Pancreas (tissue), 10 donors: ENCODE results near the gene HYAL2. TPM values are rescaled to one million over a fixed set of nuclear protein-coding genes. Genes with fewer than 3 reads are reported as not detected.

ENCODE experiments used
- ATAC-seq, 4 donors: fragments of 200-7000 bp; cut with Tn5 transposase; one replicate each; pipeline versions ENCODE4 v1.8.0 to v1.9.1; 2020; ENCODE audit warnings: mild to moderate bottlenecking in 4 of 4, moderate library complexity in 4 of 4
- DNase-seq, 6 donors: peaks; one replicate each; pipeline ENCODE4 v3.0.0-alpha.2; 2020
- FAIRE-seq: peaks from 2 replicates; lab custom pipeline; 2012; peaks lifted over from hg19 to GRCh38; lab: Jason Lieb, UNC
- H3K27ac ChIP-seq, 4 donors: fragments of 200-600 bp; sonication (generic); 1 replicate in 3 of 4; 2 replicates in 1 of 4; pipeline versions ENCODE4 v1.5.0 to v1.8.0; 2020
- H3K27me3 ChIP-seq, 4 donors: fragments of 200-600 bp; one replicate each; pipeline ENCODE4 v1.8.0; 2021
- H3K36me3 ChIP-seq, 3 donors: fragments of 200-600 bp; sonication (generic) in 1 of 3; one replicate each; pipeline versions ENCODE4 v1.5.0 to v1.8.0; 2020 to 2021
- H3K4me1 ChIP-seq, 3 donors: fragments of 200-600 bp; one replicate each; pipeline ENCODE4 v1.8.0; 2021
- H3K4me3 ChIP-seq, 4 donors: fragments of 200-600 bp; sonication (generic) in 2 of 4; one replicate each; pipeline versions ENCODE4 v1.5.0 to v1.8.0; 2020 to 2021
- H3K9me3 ChIP-seq, 4 donors: fragments of 200-600 bp; one replicate each; pipeline ENCODE4 v1.8.0; 2021
- WGBS, 2 donors: extraction: QIAGEN DNeasy Blood & Tissue Kit; methylation state at CpG; one replicate each; pipeline ENCODE4 v1.1.7; 2013; 5-methylcytosine and 5-hydroxymethylcytosine counted together
- intact Hi-C, 3 donors: fragments of 100-400 bp; cut with DNase I; formaldehyde crosslinking; loops; one replicate each; pipeline versions ENCODE4 v1.11.1 to v1.14.2; 2022
- polyA plus RNA-seq, 2 donors: library from polyadenylated mRNA; stranded (reverse); fragments of 200-250 nt; gene quantifications; one replicate each; pipeline ENCODE4 v1.2.3, GENCODE V29; 2013
- total RNA-seq, 6 donors: library from RNA; stranded (reverse); fragmentation: NEBNext Ultra II Directional in 4 of 6; extraction: Animal tissue kit (Norgen Biotek cat#: 25700) in 4 of 6; gene quantifications; one replicate each; pipeline versions ENCODE4 v1.2.1 to v1.2.4, GENCODE V29; 2021 to 2023
- TF ChIP-seq, protein P1 (sequence below), 4 donors: fragments of 200-600 bp; sonication (generic) in 3 of 4; IDR thresholded peaks; one replicate each; pipeline versions ENCODE4 v1.5.0 to v1.8.0; 2021; ENCODE audit warnings: antibody characterized with exemption in 4 of 4
- donor health status: healthy with polysubstance abuse.
- donor health status: DM: no; HTN: no; CAD: no; lungs with moderate emphysema.
- donor health status: DM: no; HTN: no; CAD: no.
- donor health status: control.
- donor health status: control.
- donor health status: Bipolar disorder and iron deficiency.
- donor health status: DM: yes; HTN: yes; CAD: no.
- donor health status: DM: no; HTN: no; CAD: no.
- donor health status: DM: no; HTN: no; CAD: no.
- donor health status: DM: yes; HTN: yes; CAD: no.

Gene HYAL2
- total and polyA plus RNA-seq, 8 donors, result 6.3 to 39.5 (median 14.3) TPM

DNA sequence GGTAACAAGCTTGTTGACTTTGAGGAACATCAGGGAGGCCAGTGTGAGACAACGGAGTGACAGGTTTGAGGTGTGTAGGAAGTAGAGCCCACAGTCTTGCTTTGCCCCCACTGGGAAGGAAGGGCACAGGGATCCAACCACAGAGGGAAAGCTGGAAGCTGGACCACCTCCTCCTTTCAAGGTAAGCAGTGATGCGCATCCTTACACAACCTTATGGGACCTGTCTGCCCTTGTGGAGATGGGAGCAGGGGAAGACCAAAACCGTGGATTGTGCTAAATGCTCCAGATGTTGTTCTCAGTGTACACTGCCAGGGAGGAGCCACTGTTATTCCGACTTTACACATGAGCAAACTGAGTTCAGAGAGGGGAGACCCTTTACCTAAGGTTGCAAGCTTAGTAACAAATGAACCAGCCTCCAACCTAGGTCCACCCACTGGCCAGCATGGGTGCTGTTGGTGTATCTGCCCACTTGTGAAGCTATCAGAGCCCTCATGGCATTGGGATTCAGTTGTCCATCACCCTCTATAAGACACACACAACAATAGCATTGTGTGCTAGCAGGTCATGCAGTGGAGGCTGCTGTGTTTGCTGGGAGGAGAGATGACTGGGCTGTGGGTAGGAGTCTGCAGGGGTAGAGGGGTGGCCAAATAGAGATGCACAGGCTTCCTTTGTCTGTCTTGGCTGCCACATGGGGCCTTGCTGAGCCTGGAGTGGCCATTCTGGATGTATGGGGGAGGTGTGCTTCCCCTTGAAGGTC, 44.2 kb downstream of the HYAL2 start:
- no peaks in the 10 kb centered on the region for H3K27me3 ChIP-seq
- peaks cover 0 to 18% (median 5%) of the 10 kb centered on the region in 3 donors for H3K36me3 ChIP-seq
- no peaks in the 10 kb centered on the region for H3K9me3 ChIP-seq
- FAIRE-seq (no peak), DNase-seq (peak in 1 of 6 donors; percentile 7), ATAC-seq (no peak)
- 76 to 77% methylated on average over 4 of the region's 4 CpGs for WGBS, 2 donors
- peaks cover 0 to 4% (median 0%) of the 10 kb centered on the region in 3 donors for H3K4me1 ChIP-seq
- TF ChIP-seq, protein P1, sequence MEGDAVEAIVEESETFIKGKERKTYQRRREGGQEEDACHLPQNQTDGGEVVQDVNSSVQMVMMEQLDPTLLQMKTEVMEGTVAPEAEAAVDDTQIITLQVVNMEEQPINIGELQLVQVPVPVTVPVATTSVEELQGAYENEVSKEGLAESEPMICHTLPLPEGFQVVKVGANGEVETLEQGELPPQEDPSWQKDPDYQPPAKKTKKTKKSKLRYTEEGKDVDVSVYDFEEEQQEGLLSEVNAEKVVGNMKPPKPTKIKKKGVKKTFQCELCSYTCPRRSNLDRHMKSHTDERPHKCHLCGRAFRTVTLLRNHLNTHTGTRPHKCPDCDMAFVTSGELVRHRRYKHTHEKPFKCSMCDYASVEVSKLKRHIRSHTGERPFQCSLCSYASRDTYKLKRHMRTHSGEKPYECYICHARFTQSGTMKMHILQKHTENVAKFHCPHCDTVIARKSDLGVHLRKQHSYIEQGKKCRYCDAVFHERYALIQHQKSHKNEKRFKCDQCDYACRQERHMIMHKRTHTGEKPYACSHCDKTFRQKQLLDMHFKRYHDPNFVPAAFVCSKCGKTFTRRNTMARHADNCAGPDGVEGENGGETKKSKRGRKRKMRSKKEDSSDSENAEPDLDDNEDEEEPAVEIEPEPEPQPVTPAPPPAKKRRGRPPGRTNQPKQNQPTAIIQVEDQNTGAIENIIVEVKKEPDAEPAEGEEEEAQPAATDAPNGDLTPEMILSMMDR (IDR thresholded peaks at IDR 0.05), result no peak
- H3K4me3 ChIP-seq, result no peak overlapping the region
- no peak overlapping the region for H3K27ac ChIP-seq
- intact Hi-C loops, result no loop called here

DNA sequence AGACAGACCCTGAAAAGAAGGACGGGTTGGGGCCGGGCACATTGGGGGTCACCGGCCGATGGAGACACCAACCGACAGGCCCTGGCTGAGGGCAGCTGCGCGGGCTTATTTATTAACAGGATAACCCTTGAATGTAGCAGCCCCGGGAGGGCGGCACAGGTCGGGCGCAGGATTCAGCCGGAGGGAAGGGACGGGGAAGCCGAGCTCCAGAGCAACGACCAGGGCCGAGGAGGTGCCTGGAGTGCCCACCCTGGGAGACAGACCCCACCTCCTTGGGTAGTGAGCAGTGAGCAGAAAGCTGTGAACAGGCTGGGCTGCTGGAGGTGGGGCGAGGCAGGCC, 45.8 kb downstream of the HYAL2 start:
- ATAC-seq, result no peak
- Histone ChIP-seq H3K4me3 (no peak overlapping the region), H3K36me3 (peaks cover 0 to 18% (median 5%) of the 10 kb centered on the region in 3 donors), H3K27ac (no peak overlapping the region), H3K27me3 (no peaks in the 10 kb centered on the region), H3K9me3 (no peaks in the 10 kb centered on the region), H3K4me1 (peaks cover 0 to 9% (median 7%) of the 10 kb centered on the region in 3 donors)
- no peak for FAIRE-seq
- 88 to 90% methylated on average over 17 of the region's 17 CpGs for WGBS, 2 donors
- DNase-seq, result peak in 2 of 6 donors; percentile 16 to 72
- TF ChIP-seq, protein P1 (IDR thresholded peaks at IDR 0.05), result no peak
- intact Hi-C loops, result no loop called here

DNA sequence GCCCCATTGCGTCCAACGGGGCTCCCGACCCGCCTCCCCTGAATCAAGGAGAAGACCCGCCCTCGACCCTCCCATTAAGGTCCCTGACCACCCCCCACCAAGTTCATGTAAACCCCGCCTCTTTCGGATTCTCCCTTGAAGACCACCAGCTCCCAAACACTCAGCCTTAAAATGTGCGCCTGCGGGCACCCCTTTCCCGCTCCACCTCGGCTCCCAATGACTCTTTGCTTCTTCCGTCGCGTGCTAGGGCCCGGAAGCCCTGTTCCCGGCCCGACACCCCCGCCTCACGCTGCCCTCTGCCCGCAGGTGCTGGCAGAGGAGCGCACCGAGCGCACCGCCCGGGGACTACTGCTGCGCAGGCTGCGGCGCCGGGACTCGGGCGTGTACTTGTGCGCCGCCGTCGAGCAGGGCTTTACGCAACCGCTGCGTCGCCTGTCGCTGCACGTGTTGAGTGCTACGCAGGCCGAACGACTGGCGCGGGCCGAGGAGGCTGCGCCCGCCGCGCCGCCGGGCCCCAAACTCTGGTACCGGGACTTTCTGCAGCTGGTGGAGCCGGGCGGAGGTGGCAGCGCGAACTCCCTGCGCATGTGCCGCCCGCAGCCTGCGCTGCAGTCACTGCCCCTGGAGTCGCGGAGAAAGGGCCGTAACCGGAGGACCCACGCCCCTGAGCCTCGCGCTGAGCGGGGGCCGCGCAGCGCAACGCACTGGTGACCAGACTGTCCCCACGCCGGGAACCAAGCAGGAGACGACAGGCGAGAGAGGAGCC, 46.4 kb downstream of the HYAL2 start:
- FAIRE-seq, result no peak
- Histone ChIP-seq H3K27ac (no peak overlapping the region), H3K36me3 (peaks cover 0 to 18% (median 5%) of the 10 kb centered on the region in 3 donors), H3K4me1 (peaks cover 4 to 11% (median 10%) of the 10 kb centered on the region in 3 donors), H3K4me3 (no peak overlapping the region), H3K9me3 (no peaks in the 10 kb centered on the region), H3K27me3 (no peaks in the 10 kb centered on the region)
- peak in 1 of 6 donors; percentile 39 for DNase-seq
- ATAC-seq, result no peak
- 82 to 85% methylated on average over 79 of the region's 79 CpGs for WGBS, 2 donors
- intact Hi-C loops, result no loop called here
- TF ChIP-seq, protein P1 (IDR thresholded peaks at IDR 0.05), result no peak

DNA sequence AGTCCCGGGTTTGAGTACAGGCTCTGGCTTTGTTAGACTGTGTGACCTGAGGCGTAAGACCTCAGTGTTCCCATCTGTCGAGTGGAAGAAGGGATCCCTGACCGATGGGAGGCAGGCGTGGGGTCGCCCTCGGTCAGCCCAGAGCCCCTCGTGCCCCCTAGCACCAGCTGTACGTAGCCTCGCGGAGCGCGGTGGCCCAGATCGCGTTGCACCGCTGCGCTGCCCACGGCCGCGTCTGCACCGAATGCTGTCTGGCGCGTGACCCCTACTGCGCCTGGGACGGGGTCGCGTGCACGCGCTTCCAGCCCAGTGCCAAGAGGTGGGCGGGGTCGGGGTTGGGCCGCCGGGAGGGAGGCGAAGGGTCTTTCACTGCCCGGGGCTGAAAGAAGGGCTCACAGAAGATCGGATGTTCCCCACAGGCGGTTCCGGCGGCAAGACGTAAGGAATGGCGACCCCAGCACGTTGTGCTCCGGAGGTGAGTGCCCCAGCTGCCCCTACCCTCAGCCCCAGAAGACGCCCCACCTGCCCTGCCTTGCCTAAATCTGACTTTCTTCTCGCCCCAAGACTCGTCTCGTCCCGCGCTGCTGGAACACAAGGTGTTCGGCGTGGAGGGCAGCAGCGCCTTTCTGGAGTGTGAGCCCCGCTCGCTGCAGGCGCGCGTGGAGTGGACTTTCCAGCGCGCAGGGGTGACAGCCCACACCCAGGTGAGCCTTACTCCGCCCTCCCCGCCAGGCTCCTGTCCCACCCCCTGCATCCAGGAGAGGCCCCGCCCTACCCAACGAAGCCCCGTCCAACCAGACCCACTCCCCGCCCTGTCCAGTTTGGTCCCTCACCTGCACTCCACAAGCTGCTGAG, 47.2 kb downstream of the HYAL2 start:
- no peak for FAIRE-seq
- Histone ChIP-seq H3K36me3 (peaks cover 0 to 18% (median 5%) of the 10 kb centered on the region in 3 donors), H3K4me1 (peaks cover 4 to 14% (median 10%) of the 10 kb centered on the region in 3 donors), H3K4me3 (no peak overlapping the region), H3K27ac (no peak overlapping the region), H3K9me3 (no peaks in the 10 kb centered on the region), H3K27me3 (no peaks in the 10 kb centered on the region)
- 84 to 87% methylated on average over 61 to 65 of the region's 65 CpGs for WGBS, 2 donors
- TF ChIP-seq, protein P1 (IDR thresholded peaks at IDR 0.05), result no peak
- ATAC-seq, result no peak
- intact Hi-C loops, result no loop called here
- peak in 3 of 6 donors; percentile 33 to 72 (median 41) for DNase-seq
